Endothelial cell of umbilical vein (primary cell): ENCODE data around the gene TMEM170A.

ENCODE experiments used
- POLR2A ChIP-seq: IDR thresholded peaks from 2 replicates; pipeline ENCODE4 v1.6.1; 2012; ENCODE audit warnings: low read depth, mild to moderate bottlenecking, control low read depth, low read length
- POLR2AphosphoS5 ChIP-seq: IDR thresholded peaks from 2 replicates; pipeline ENCODE4 v1.6.1; 2012; ENCODE audit warnings: low read depth, mild to moderate bottlenecking, control low read depth, low read length, moderate library complexity; ENCODE audit not compliant: insufficient read depth
- TF ChIP-seq, protein P1 (sequence below), 2 donors: IDR thresholded peaks; 1 replicate in 1 of 2; 2 replicates in 1 of 2; pipeline ENCODE4 v1.5.1; 2011; ENCODE audit warnings: low read length in 2 of 2, mild to moderate bottlenecking in 2 of 2, moderate library complexity in 2 of 2, control low read depth in 1 of 2, inconsistent platforms in 1 of 2, low read depth in 1 of 2; ENCODE audit not compliant: insufficient read depth in 1 of 2; ENCODE audit errors: extremely low read depth in 1 of 2

DNA sequence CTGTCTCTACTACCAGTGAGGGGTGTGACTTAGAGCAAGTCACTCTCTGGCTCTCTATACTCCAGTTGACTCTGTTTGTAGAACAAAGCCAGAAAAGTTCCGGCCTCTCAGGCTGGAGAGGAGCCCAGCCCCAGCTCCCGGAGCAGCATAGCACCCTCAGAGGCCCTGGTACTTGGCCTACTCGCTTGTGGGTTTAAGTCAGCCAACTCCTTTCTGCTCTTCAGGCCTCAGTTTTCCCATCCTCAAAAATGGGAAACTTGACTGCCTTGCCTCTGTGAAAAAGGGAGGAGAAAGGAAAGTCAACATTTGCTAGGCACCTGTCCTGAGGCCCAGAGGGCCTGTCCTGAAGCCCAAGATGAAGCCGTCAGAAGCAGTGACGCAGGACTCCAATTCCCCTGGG is 29.7 kb upstream of the TMEM170A start:
- no peak for TF ChIP-seq POLR2A
- no peak for TF ChIP-seq POLR2AphosphoS5
- TF ChIP-seq, protein P1, sequence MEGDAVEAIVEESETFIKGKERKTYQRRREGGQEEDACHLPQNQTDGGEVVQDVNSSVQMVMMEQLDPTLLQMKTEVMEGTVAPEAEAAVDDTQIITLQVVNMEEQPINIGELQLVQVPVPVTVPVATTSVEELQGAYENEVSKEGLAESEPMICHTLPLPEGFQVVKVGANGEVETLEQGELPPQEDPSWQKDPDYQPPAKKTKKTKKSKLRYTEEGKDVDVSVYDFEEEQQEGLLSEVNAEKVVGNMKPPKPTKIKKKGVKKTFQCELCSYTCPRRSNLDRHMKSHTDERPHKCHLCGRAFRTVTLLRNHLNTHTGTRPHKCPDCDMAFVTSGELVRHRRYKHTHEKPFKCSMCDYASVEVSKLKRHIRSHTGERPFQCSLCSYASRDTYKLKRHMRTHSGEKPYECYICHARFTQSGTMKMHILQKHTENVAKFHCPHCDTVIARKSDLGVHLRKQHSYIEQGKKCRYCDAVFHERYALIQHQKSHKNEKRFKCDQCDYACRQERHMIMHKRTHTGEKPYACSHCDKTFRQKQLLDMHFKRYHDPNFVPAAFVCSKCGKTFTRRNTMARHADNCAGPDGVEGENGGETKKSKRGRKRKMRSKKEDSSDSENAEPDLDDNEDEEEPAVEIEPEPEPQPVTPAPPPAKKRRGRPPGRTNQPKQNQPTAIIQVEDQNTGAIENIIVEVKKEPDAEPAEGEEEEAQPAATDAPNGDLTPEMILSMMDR (IDR thresholded peaks at IDR 0.05; ENCODE audit: extremely low read depth in 1 of 2, insufficient read depth in 1 of 2, low read depth in 1 of 2, low read length in 2 of 2): no peak
